GM19438 (cell line): ENCODE results near the gene CRK.
"Not testable (repeated sequence)": the region's sequence is repeated elsewhere in the genome, so short reads cannot be mapped to it uniquely, and the experiment has no call there.

Experiments used
- ATAC-seq: cut with Tn5 transposase; IDR thresholded peaks from one replicate; pipeline ENCODE4 v1.9.1; 2021; ENCODE audit warnings: low read depth; ENCODE audit not compliant: unreplicated experiment

The CRK gene

DNA sequence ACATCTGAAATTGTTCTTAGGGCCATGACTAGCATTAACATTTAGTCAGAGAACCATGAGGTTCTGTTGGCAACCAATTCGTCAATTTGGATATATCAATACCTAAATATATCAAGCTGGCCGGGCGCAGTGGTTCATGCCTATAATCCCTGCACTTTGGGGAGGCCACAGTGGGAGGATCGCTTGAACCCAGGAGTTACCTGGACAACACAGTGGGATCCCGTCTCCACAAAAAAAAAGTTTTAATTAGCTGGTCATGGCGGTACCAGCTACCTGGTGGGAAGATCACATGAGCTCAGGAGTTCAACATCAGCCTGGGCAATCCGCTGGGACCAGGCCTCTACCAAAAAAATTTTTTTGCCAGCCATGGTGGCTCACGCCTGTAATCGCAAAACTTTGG, 64.5 kb downstream of the CRK start:
- ATAC-seq: no peak

DNA sequence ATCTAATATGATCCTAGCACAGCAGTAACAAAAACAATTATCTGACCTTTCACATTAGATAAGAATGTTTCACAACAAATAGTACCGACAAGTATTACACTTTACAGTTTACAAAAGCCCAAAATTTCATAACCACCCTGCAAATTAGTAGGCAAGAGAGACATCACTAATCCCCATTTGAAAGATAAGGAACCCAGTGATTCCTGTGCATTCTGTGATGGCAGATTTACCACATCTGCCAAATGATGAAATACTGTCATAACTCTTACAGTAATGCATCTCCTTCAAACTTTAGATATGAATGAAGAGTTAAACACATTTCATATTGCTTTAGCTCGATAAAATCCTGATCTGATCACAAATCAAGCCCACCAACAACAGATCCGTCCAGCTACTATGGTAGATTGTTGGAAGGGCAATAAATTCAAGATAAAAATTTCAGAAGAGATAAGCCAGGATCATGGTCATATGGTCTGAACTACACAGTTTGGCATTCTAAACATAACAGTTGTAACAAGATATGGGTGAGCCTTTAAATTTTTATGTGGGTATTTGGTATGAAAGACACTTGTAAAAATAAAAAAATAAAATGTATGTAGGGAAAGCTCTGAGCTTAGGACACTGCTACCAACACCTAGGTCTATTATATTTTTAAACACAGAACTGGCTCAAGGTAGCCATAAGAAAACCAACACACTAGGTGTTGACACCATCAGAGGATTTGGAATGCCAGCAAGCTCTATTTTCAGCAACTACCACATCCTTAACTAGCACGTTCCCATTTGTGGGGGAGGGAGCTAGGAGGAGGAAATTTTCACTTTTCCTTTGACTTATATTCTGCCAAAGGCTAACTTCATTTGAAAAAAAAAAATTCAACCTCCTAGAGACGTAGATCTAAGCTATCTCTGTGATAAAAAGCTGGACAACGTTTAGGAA, 65.3 kb downstream of the CRK start:
- ATAC-seq: no peak

DNA sequence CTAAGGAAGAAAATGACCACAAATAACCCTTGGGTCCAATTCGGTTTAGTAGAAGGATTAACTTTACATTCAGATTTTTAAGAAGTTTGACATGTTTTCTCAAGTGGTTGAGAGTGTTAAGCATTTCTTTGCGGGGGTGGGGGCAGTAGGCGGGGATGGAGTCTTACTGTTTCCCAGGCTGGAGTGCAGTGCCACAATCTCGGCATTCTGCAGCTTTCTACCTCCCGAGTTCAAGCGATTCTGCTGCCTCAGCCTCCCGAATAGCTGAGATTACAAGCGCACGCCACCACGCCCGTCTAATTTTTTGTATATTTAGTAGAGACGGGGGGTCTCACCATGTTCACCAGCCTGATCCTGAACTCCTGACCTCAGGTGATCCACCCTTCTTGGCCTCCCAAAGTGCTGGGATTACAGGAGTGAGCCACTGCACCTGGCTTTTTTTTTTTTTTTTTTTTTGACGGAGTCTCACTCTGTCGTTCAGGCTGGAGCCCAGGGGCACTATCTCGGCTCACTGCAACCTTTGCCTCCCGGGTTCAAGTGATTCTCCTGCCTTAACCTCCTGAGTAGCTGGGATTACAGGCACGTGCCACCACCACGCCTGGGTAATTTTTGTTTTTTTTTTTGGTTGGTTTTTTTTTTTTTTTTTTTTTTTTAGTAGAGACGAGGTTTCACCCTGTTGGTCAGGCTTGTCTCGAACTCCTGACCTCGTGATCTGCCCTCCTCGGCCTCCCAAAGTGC, 68.4 kb downstream of the CRK start:
- not testable (repeated sequence) for ATAC-seq

DNA sequence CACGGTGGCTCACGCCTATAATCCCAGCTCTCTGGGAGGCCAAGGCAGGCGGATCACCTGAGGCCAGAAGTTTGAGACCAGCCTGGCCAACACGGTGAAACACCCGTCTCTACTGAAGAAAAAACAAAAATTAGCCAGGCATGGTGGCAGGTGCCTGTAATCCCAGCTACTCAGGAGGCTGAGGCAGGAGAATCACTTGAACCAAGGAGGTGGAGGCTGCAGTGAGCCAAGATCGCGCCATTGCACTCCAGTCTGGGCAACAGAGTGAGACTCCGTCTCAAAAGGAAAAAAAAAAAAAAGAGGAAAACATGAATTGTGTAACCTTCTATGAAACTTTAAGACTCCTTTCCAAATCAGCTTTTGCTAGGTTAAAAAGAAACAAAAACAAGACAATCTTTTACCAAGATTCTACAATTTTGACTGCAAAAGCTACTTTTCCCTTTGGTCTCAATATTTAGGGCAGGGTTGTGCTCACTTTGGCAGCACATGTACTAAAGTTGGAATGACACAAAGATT, 69.3 kb downstream of the CRK start:
- ATAC-seq: not testable (repeated sequence)

- no peak for ATAC-seq
Observed at GRCh38 chr17:1386265-1386664, 69.8 kb downstream of the CRK start.

- ATAC-seq: no peak
Observed at GRCh38 chr17:1385861-1386260, 70.2 kb downstream of the CRK start.

DNA sequence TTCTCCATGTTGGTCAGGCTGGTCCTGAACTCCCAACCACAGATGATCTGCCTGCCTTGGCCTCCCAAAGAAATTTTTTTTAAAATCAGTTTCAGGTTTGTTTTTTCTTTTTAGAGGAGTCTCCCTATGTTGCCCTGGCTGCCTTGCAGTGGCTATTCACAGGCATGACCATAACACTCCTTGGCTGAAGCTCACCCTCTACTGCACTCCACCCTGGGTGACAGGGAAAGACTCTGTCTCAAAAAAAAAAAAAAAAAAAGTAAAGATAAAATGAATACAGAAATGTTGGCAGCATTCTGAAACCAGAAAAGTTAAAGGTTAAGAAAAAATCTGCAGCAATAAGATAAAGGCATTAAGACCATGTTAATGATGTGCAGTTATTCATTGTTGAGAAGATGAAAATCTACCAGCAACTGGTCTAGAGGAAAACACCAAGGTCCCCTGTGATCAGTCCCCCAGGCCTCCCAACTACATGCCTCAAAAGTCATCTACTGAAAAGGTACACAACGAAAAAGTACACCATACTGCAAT, 71.1 kb downstream of the CRK start:
- ATAC-seq: no peak

DNA sequence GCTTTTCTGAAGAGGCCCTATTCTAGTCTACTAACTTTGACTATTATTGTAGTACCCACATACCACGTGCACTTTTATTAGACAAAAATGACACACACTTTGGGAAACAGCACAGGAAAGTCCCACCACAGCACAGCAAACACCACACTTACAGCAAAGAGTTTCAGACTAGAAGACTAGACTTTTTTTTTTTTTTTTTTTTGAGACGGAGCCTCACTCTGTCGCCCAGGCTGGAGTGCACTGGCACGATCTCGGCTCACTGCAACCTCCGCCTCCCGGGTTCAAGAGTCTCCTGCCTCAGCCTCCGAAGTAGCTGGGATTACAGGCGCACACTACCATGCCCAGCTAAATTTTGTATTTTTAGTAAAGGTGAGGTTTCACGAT, 76.1 kb downstream of the CRK start:
- no peak for ATAC-seq

GRCh38 chr17:1379208-1379929, 76.7 kb downstream of the CRK start:
- no peak for ATAC-seq

GRCh38 chr17:1378476-1378860, 77.6 kb downstream of the CRK start:
- not testable (repeated sequence) for ATAC-seq

- ATAC-seq: no peak
Observed at GRCh38 chr17:1377334-1377733, 78.7 kb downstream of the CRK start.

DNA sequence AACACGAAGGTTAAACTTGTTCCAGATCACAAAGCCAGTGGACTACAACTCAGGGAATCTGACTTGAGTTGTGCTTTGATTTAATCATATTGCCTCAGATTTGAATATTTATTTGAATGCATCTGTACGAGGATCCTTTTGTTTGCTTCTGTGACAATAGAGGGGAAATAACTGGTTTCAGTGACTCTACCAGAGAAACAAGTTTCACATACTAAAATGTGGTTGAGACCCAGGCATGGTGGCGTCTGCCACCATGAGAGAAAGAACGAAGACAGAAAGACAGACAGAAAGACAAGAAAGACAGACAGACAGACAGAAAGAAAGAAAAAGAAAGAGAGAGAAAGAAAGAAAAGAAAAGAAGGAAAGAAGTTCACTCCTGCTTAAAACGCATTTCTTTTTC, 80.0 kb downstream of the CRK start:
- no peak for ATAC-seq

- no peak for ATAC-seq
Observed at GRCh38 chr17:1375615-1376014, 80.4 kb downstream of the CRK start.

DNA sequence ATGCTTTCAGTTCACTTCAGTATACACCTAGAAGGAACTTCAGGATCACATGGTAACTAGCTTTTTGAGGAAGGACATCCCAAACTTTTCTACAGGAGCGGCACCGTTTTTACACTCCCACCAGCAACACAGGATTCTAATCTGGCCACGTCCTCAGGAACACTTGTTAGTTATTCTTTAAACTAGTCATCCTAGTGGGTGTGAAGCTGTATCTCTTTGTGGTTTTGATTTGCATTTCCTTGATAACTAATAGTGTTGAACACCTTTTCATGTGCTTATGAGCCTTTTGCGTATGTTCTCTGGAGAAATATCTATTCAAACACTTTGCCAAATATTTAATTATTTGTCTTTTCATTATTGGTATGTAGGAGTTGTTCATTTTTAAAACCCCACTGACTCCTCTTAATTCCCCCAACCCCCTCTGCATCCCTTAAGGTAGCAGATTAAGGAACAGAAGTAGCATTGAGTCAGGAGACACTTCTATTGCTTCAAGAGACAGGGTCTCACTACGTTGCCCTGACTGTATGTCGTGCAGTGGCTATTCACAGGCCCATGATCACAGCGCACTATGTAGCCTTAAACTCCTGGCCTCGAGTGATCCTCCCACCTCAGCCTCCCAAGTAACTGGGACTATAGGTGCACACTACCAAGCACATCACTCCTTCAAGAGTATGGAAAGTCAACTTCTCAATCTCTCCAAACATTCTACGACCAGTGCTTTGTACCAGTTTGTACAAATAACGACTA, 81.4 kb downstream of the CRK start:
- ATAC-seq: no peak

GRCh38 chr17:1373707-1374237, 82.3 kb downstream of the CRK start:
- ATAC-seq: no peak

DNA sequence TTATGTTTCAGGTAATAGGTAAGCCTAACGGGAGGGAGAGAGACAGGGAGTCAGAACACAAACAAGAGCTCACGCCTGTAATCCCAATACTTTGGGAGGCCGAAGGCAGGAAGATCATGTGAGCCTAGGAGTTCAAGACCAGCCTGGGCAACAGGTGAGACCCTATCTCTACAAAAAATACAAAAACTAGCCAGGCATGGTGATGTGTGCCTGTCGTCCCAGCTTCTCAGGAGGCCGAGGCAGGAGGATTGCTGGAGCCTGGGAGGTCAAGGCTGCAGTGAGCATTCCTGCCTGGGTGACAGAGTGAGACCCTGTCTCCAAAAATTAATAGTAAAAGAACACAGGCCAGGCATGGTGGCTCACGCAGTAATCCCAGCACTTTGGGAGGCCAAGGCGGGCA, 83.4 kb downstream of the CRK start:
- no peak for ATAC-seq

DNA sequence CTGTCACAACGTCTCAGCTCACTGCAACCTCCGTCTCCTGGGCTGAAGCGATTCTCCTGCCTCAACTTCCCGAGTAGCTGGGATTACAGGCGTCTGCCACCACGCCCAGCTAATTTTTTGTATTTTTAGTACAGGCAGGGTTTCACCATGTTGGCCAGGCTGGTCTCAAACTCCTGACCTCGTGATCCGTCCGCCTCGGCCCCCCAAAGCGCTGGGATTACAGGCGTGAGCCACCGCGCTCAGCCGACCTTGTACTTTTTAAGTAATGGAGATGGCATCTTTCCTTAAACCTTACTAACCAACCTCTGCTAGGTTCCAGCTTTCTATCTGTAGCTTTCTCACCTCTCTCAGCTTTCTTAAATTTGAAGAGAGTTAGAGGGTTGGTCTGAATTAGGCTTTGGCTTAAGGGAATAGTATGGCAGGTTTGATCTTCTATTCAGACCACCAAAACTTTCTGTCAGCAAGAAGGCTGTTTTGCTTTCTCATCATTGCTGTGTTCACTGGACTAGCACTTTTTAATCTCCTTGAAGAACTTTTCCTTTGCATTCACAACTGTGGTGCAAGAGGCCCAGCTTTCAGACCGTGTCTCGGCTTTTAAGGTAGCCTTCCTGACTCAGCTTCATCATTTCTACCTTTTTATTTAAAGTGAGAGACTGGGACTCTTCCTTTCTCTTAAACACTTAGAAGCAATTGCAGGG, 84.0 kb downstream of the CRK start:
- no peak for ATAC-seq
